ENCODE results near the gene NPY5R.

NPY5R gene

DNA sequence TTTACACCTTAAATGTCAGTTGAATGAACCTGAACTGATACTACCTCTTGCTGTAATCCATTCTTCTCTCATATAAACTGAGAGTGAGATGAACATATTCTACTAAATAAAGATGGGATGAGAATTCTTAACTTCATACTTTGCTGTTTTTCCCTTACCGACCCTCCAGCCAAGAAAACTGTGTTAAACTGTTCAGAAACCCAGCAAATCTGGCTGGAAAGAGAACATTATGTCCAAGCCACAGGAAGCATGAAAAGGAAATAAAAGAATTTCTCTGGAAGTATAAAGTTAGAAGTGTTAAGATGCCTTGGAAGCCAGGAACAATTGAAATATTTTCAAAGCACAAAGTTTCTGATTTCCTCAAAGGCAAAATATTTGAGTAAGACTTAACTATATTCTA is 34.2 kb upstream of the NPY5R start:
- H3K27ac ChIP-seq = no peak overlapping the region
- no peak overlapping the region for H3K9ac ChIP-seq
- H3K4me1 ChIP-seq (ENCODE audit: low read depth, poor library complexity, severe bottlenecking) = no peaks in the 10 kb centered on the region
- no peak overlapping the region for H2AFZ ChIP-seq (ENCODE audit: low read depth)
- H3K4me3 ChIP-seq (IDR thresholded peaks at IDR 0.05; ENCODE audit: insufficient read depth, low read depth, low read length) = no peak overlapping the region
- no peaks in the 10 kb centered on the region for H3K36me3 ChIP-seq (ENCODE audit: insufficient read depth)
- no peak overlapping the region for H3K4me2 ChIP-seq
- H3K79me2 ChIP-seq (ENCODE audit: insufficient read depth, low read depth) = no peaks in the 10 kb centered on the region
- no peak for TF ChIP-seq CTCF (conservative IDR thresholded peaks at IDR 0.05; ENCODE audit: low read depth, low read length)
- H4K20me1 ChIP-seq (ENCODE audit: insufficient read depth) = no peaks in the 10 kb centered on the region
- no peaks in the 10 kb centered on the region for H3K27me3 ChIP-seq (ENCODE audit: insufficient read depth, low read depth)

DNA sequence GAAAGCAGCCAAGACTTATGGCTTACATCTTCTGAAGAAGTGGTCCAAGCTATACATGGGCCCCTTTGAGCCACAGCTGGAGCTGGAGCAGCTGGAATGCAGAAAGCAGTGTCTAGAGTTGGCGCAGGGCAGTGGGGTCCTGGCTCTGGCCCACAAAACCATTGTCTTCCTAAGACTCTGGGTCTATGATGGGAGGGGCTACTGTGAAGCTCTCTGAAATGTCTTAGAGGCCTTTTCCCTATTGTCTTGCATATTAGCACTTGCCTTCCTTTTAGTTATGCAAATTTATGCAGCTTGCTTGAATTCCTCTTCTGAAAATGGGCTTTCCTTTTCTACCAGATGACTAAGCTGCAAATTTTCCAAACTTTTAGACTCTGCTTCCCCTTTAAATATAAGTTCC is 26.6 kb upstream of the NPY5R start:
- H3K36me3 ChIP-seq (ENCODE audit: insufficient read depth) = no peaks in the 10 kb centered on the region
- no peak overlapping the region for H3K9ac ChIP-seq
- H4K20me1 ChIP-seq (ENCODE audit: insufficient read depth) = no peaks in the 10 kb centered on the region
- no peak overlapping the region for H3K27ac ChIP-seq
- no peaks in the 10 kb centered on the region for H3K79me2 ChIP-seq (ENCODE audit: insufficient read depth, low read depth)
- H3K4me3 ChIP-seq (IDR thresholded peaks at IDR 0.05; ENCODE audit: insufficient read depth, low read depth, low read length) = no peak overlapping the region
- no peak for TF ChIP-seq CTCF (conservative IDR thresholded peaks at IDR 0.05; ENCODE audit: low read depth, low read length)
- H3K4me2 ChIP-seq = no peak overlapping the region
- no peaks in the 10 kb centered on the region for H3K27me3 ChIP-seq (ENCODE audit: insufficient read depth, low read depth)
- no peak overlapping the region for H2AFZ ChIP-seq (ENCODE audit: low read depth)
- H3K4me1 ChIP-seq (ENCODE audit: low read depth, poor library complexity, severe bottlenecking) = no peaks in the 10 kb centered on the region

- Histone ChIP-seq H3K9ac (no peak overlapping the region), H4K20me1 (ENCODE audit: insufficient read depth) (no peaks in the 10 kb centered on the region), H3K79me2 (ENCODE audit: insufficient read depth, low read depth) (no peaks in the 10 kb centered on the region), H3K27ac (no peak overlapping the region), H3K4me3 (IDR thresholded peaks at IDR 0.05; ENCODE audit: insufficient read depth, low read depth, low read length) (no peak overlapping the region), H2AFZ (ENCODE audit: low read depth) (no peak overlapping the region), H3K4me2 (no peak overlapping the region), H3K4me1 (ENCODE audit: low read depth, poor library complexity, severe bottlenecking) (no peaks in the 10 kb centered on the region), H3K27me3 (ENCODE audit: insufficient read depth, low read depth) (no peaks in the 10 kb centered on the region), H3K36me3 (ENCODE audit: insufficient read depth) (no peaks in the 10 kb centered on the region)
- no peak for TF ChIP-seq CTCF (conservative IDR thresholded peaks at IDR 0.05; ENCODE audit: low read depth, low read length)
These were observed 12.6 kb upstream of the NPY5R start for GRCh38 chr4:163330916-163331628.

DNA sequence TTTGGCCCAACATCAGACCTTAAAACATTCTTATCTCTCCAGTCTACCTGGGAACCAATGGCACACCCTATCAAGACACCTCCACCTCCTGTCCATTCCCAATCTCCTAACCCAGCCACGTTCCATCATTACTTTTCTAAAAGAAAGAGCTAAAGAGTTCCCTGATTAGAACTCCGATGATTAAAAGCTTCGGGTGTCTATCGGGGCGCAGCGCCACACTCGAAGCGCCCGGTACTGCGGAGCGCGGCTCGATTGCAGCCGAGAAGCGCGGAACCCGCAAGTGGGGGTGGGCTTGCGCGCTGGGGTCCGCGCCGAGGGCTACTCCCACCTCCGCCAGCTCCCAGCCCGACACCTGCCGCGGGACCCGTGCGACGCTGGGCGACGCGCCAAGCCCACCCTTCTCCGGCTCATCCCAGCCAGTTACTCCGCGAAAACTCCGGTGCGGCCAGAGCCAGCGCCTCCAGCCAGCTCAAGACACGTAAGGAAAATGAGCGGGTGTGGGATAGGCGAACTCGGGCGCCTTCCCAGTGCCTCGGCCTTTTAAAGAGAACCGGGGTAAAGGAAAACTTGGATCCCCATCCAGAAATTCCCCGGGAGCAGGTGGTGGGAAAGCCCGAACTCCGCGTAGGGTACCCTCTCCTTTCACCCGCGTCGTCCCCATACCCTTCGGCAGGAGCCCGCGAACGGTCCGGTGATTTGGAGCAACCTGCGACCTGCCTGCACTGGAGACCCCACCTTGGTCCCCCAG is 11.9 kb upstream of the NPY5R start:
- Histone ChIP-seq H3K4me1 (ENCODE audit: low read depth, poor library complexity, severe bottlenecking) (no peaks in the 10 kb centered on the region), H3K9ac (no peak overlapping the region; the same call in 1 of the 2 replicates), H4K20me1 (ENCODE audit: insufficient read depth) (no peaks in the 10 kb centered on the region), H3K4me3 (IDR thresholded peaks at IDR 0.05; ENCODE audit: insufficient read depth, low read depth, low read length) (no peak overlapping the region), H3K4me2 (peak overlapping the region; percentile 33), H2AFZ (ENCODE audit: low read depth) (peak overlapping the region; percentile 85), H3K27me3 (ENCODE audit: insufficient read depth, low read depth) (no peaks in the 10 kb centered on the region), H3K36me3 (ENCODE audit: insufficient read depth) (no peaks in the 10 kb centered on the region), H3K27ac (no peak overlapping the region), H3K79me2 (ENCODE audit: insufficient read depth, low read depth) (no peaks in the 10 kb centered on the region)
- no peak for TF ChIP-seq CTCF (conservative IDR thresholded peaks at IDR 0.05; ENCODE audit: low read depth, low read length)

Measured in KMS-11 (cell line).